Vagina (tissue), 2 donors: ENCODE measurements around the gene NPR2. TPM values are rescaled to one million over a fixed set of nuclear protein-coding genes. Genes with fewer than 3 reads are reported as not detected.

Experiments used
- DNase-seq, 2 donors: peaks; one replicate each; pipeline ENCODE4 v3.0.0-alpha.2; 2017; ENCODE audit errors: extremely low spot score in 2 of 2
- H3K27ac ChIP-seq: fragments of 200-600 bp; sonication (generic); one replicate; pipeline ENCODE4 v1.5.1; 2019
- H3K27me3 ChIP-seq: fragments of 200-600 bp; sonication (generic); one replicate; pipeline ENCODE4 v1.5.1; 2019
- H3K36me3 ChIP-seq, 2 donors: fragments of 200-600 bp; sonication (generic); one replicate each; pipeline ENCODE4 v1.5.1; 2017 to 2019
- H3K4me1 ChIP-seq: fragments of 200-600 bp; sonication (generic); one replicate; pipeline ENCODE4 v1.5.1; 2019
- H3K4me3 ChIP-seq, 2 donors: fragments of 200-600 bp; sonication (generic); 1 replicate in 1 of 2; 2 replicates in 1 of 2; pipeline ENCODE4 v1.5.1; 2016 to 2019
- H3K9me3 ChIP-seq: fragments of 200-600 bp; sonication (generic); one replicate; pipeline ENCODE4 v1.5.1; 2019
- POLR2A ChIP-seq, 2 donors: fragments of 450-650 bp; IDR thresholded peaks; one replicate each; pipeline ENCODE4 v1.6.1; 2017; ENCODE audit warnings: antibody characterized with exemption in 2 of 2, mild to moderate bottlenecking in 2 of 2, moderate library complexity in 2 of 2
- POLR2AphosphoS5 ChIP-seq, 2 donors: sonication (generic); formaldehyde crosslinking; IDR thresholded peaks; one replicate each; pipeline ENCODE4 v1.9.0; 2017; ENCODE audit warnings: antibody characterized with exemption in 2 of 2, mild to moderate bottlenecking in 2 of 2, low read depth in 1 of 2; ENCODE audit not compliant: insufficient read depth in 1 of 2
- intact Hi-C: fragments of 100-400 bp; cut with DNase I; formaldehyde crosslinking; loops from one replicate; pipeline ENCODE4 v1.15.1; 2023
- total RNA-seq: library from RNA; depleted of rRNA; stranded (reverse); fragments of >200 nt; gene quantifications from one replicate; pipeline ENCODE4 v1.2.3, GENCODE V29; 2016
- TF ChIP-seq, protein P1 (sequence below), 3 experiments: fragments of 450-650 bp in 2 of 3; fragments of 200-600 bp in 1 of 3; sonication (generic) in 1 of 3; IDR thresholded peaks; one replicate each; pipeline ENCODE4 v1.5.1; 2017 to 2019; ENCODE audit warnings: antibody characterized with exemption in 3 of 3, mild to moderate bottlenecking in 2 of 3, moderate library complexity in 2 of 3

Gene NPR2
- total RNA-seq, 1 donor from 2014 or later = 17.2 TPM

DNA sequence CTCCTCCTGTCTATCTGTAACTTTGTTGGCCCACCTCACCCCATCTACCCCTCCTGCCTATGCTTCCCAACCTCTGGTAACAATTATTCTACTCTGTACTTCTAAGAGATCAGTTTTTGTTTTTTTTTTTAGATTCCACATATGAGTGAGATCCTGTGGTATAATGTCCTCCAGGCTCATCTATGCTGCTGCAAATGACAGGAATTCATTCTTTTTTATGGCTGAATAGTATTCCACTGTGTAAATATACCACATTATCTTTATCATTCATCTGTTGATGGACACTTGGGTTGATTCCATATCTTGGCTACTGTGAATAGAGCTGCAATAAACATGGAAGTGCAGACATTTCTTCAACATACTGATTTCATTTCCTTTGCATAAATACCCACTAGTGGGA, 8.0 kb upstream of the NPR2 start:
- H3K36me3 ChIP-seq = no peaks in the 10 kb centered on the region
- TF ChIP-seq POLR2AphosphoS5 (IDR thresholded peaks at IDR 0.05; ENCODE audit: insufficient read depth in 1 of 2, low read depth in 1 of 2) (no peak), POLR2A (IDR thresholded peaks at IDR 0.05) (no peak)
- TF ChIP-seq, protein P1, sequence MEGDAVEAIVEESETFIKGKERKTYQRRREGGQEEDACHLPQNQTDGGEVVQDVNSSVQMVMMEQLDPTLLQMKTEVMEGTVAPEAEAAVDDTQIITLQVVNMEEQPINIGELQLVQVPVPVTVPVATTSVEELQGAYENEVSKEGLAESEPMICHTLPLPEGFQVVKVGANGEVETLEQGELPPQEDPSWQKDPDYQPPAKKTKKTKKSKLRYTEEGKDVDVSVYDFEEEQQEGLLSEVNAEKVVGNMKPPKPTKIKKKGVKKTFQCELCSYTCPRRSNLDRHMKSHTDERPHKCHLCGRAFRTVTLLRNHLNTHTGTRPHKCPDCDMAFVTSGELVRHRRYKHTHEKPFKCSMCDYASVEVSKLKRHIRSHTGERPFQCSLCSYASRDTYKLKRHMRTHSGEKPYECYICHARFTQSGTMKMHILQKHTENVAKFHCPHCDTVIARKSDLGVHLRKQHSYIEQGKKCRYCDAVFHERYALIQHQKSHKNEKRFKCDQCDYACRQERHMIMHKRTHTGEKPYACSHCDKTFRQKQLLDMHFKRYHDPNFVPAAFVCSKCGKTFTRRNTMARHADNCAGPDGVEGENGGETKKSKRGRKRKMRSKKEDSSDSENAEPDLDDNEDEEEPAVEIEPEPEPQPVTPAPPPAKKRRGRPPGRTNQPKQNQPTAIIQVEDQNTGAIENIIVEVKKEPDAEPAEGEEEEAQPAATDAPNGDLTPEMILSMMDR (IDR thresholded peaks at IDR 0.05) = no peak
- intact Hi-C loops = no loop called here
- H3K27me3 ChIP-seq = no peaks in the 10 kb centered on the region
- H3K4me1 ChIP-seq = no peaks in the 10 kb centered on the region
- DNase-seq = no peak
- no peak overlapping the region for H3K4me3 ChIP-seq
- H3K27ac ChIP-seq = no peak overlapping the region
- no peaks in the 10 kb centered on the region for H3K9me3 ChIP-seq

DNA sequence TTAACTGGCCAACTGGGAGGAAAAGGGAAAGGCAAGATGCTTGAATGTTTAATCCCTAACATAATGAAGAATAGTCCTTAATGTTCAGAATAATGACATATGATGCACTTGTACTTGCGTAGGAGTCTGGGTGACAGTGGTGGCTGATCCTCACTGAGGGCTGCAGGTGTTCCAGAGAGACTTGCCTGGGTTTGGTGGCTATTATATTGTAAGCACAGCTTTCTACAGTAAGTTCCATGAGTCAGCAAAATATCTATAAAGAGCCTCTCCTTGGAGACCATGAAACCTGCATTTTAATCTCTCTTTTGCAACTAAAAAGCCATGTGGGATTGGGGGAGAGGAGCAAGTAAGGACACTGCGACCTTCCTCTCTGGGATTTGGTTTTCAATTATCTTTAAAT, 1.9 kb upstream of the NPR2 start:
- DNase-seq = no peak
- intact Hi-C loops = no loop called here
- H3K27ac ChIP-seq = no peak overlapping the region
- H3K36me3 ChIP-seq = no peaks in the 10 kb centered on the region
- TF ChIP-seq, protein P1 (IDR thresholded peaks at IDR 0.05) = no peak
- TF ChIP-seq POLR2AphosphoS5 (IDR thresholded peaks at IDR 0.05; ENCODE audit: insufficient read depth in 1 of 2, low read depth in 1 of 2) (no peak), POLR2A (IDR thresholded peaks at IDR 0.05) (no peak)
- no peaks in the 10 kb centered on the region for H3K9me3 ChIP-seq
- H3K4me3 ChIP-seq = no peak overlapping the region
- H3K4me1 ChIP-seq = peaks cover 37% of the 10 kb centered on the region
- no peaks in the 10 kb centered on the region for H3K27me3 ChIP-seq

DNA sequence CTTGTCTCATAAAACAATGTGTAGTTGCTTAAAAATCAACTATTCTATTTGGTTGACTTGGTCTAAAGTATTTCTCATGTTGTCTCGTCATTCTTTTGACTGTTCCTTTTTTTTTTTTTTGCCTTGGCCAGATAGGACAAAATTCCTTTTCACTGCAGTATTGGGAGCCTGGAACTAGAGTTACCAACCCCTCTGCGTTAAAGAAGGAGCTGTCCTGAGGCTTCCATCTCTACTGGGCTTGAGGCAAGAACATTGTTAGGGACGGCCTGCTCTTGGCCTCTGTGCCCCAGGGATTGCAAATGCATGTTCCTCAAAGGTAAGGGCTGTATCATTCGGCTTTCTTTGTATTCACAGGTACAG, 1.4 kb upstream of the NPR2 start:
- Histone ChIP-seq H3K4me3 (no peak overlapping the region), H3K9me3 (no peaks in the 10 kb centered on the region), H3K27ac (no peak overlapping the region), H3K27me3 (no peaks in the 10 kb centered on the region), H3K4me1 (peaks cover 42% of the 10 kb centered on the region), H3K36me3 (no peaks in the 10 kb centered on the region)
- TF ChIP-seq POLR2A (IDR thresholded peaks at IDR 0.05) (no peak), POLR2AphosphoS5 (IDR thresholded peaks at IDR 0.05; ENCODE audit: insufficient read depth in 1 of 2, low read depth in 1 of 2) (no peak)
- TF ChIP-seq, protein P1 (IDR thresholded peaks at IDR 0.05) = no peak
- no peak for DNase-seq
- intact Hi-C loops = loop anchor here (5.0 kb wide), 1 partner anchor 92 kb away; no protein-coding TSS in a partner anchor

- Histone ChIP-seq H3K36me3 (no peaks in the 10 kb centered on the region), H3K27ac (peak overlapping the region; percentile 81), H3K27me3 (no peaks in the 10 kb centered on the region), H3K4me3 (peak overlapping the region; percentile 62 to 63), H3K4me1 (peaks cover 48% of the 10 kb centered on the region), H3K9me3 (no peaks in the 10 kb centered on the region)
- DNase-seq = no peak
- intact Hi-C loops = loop anchor here (5.0 kb wide), 1 partner anchor 92 kb away; no protein-coding TSS in a partner anchor
- no peak for TF ChIP-seq POLR2A (IDR thresholded peaks at IDR 0.05)
- TF ChIP-seq POLR2AphosphoS5 (IDR thresholded peaks at IDR 0.05; ENCODE audit: insufficient read depth in 1 of 2, low read depth in 1 of 2) = peak; percentile 19 to 42
- TF ChIP-seq, protein P1 (IDR thresholded peaks at IDR 0.05) = peak; percentile 85 to 96 (median 92)
Observed at GRCh38 chr9:35790385-35791296, 750 bp upstream of the NPR2 start.
